HepG2 (cell line): Measurements from ENCODE around the gene TMBIM1. TPM values are rescaled to one million over a fixed set of nuclear protein-coding genes. Genes with fewer than 3 reads are reported as not detected.

Source experiments
- CBX2 ChIP-seq, 2 experiments: fragments of 200-600 bp in 1 of 2; sonication (generic); formaldehyde crosslinking in 1 of 2; IDR thresholded peaks; 2 replicates each; pipeline versions ENCODE4 v1.7.0 to v1.8.1; 2018 to 2022; ENCODE audit warnings: low read depth in 2 of 2, low read length in 1 of 2, mild to moderate bottlenecking in 1 of 2, missing genetic modification reagents in 1 of 2
- FOXJ3 ChIP-seq: sonication (generic); formaldehyde crosslinking; IDR thresholded peaks from 2 replicates; pipeline ENCODE4 v1.4.0; 2020; ENCODE audit warnings: missing genetic modification reagents, mild to moderate bottlenecking, borderline replicate concordance
- HNF4G ChIP-seq, 2 experiments: sonication (generic) in 1 of 2; formaldehyde crosslinking in 1 of 2; IDR thresholded peaks; 2 replicates each; pipeline versions ENCODE4 v1.4.0 to v1.6.1; 2011 to 2020; ENCODE audit warnings: borderline replicate concordance in 2 of 2, low read depth in 2 of 2, mild to moderate bottlenecking in 2 of 2, low read length in 1 of 2, missing genetic modification reagents in 1 of 2, moderate library complexity in 1 of 2
- HOXA3 ChIP-seq: sonication (generic); formaldehyde crosslinking; IDR thresholded peaks from 2 replicates; pipeline ENCODE4 v1.5.0; 2020; ENCODE audit warnings: missing genetic modification reagents
- RAD51 ChIP-seq: fragments of 450-650 bp; IDR thresholded peaks from 2 replicates; pipeline ENCODE4 v1.6.1; 2016; ENCODE audit warnings: borderline replicate concordance
- REL ChIP-seq: sonication (generic); formaldehyde crosslinking; conservative IDR thresholded peaks from 2 replicates; pipeline ENCODE4 v1.8.0; 2022; ENCODE audit warnings: mild to moderate bottlenecking, missing genetic modification reagents, moderate library complexity
- SALL1 ChIP-seq: sonication (generic); formaldehyde crosslinking; IDR thresholded peaks from 2 replicates; pipeline ENCODE4 v1.8.0; 2022; ENCODE audit warnings: mild to moderate bottlenecking, missing genetic modification reagents
- TEAD3 ChIP-seq: optimal IDR thresholded peaks from 2 replicates; pipeline ENCODE3; 2016; ENCODE audit warnings: borderline replicate concordance
- ZSCAN20 ChIP-seq: sonication (generic); formaldehyde crosslinking; IDR thresholded peaks from 2 replicates; pipeline ENCODE4 v1.4.0; 2020; ENCODE audit warnings: missing genetic modification reagents, mild to moderate bottlenecking, borderline replicate concordance
- ZSCAN25 ChIP-seq: sonication (generic); formaldehyde crosslinking; IDR thresholded peaks from 2 replicates; pipeline ENCODE4 v1.8.0; 2022; ENCODE audit warnings: mild to moderate bottlenecking, missing genetic modification reagents
- polyA plus RNA-seq, 8 experiments: library from polyadenylated mRNA; depleted of rRNA in 3 of 8; stranded (reverse) in 7 of 8; unstranded in 1 of 8; fragments of >200 nt; fragmentation: Illumina TruSeq in 4 of 8; extraction: Trizol in 4 of 8; gene quantifications; 2 replicates each; pipeline versions ENCODE4 v1.2.1 to v1.2.3, GENCODE V29; 2011 to 2016; ENCODE audit warnings: low read depth in 4 of 8, missing spikeins in 1 of 8, mixed read lengths in 1 of 8; ENCODE audit not compliant: insufficient read depth in 1 of 8
- total RNA-seq, 5 experiments: library from RNA; depleted of rRNA; stranded (reverse); fragments of >200 nt; fragmentation: Illumina TruSeq; extraction: Trizol; gene quantifications; 2 replicates each; pipeline ENCODE4 v1.2.3, GENCODE V29; 2016; ENCODE audit warnings: low read depth in 1 of 5
- TF ChIP-seq, protein P1 (sequence below): IDR thresholded peaks from 2 replicates; pipeline ENCODE4 v1.6.1; 2012; ENCODE audit warnings: low read length, improper control_type of control experiment
- TF ChIP-seq, protein P2 (sequence below): sonication (generic); formaldehyde crosslinking; IDR thresholded peaks from 2 replicates; pipeline ENCODE4 v1.8.1; 2023; ENCODE audit warnings: mild to moderate bottlenecking, inconsistent platforms, moderate library complexity, missing genetic modification reagents, borderline replicate concordance
- TF ChIP-seq, protein P3 (sequence below): sonication (generic); formaldehyde crosslinking; IDR thresholded peaks from 2 replicates; pipeline ENCODE4 v1.4.0; 2020; ENCODE audit warnings: missing genetic modification reagents, low read depth, mild to moderate bottlenecking, borderline replicate concordance
- TF ChIP-seq, protein P4 (sequence below): sonication (generic); formaldehyde crosslinking; IDR thresholded peaks from 2 replicates; pipeline ENCODE4 v1.4.0; 2020; ENCODE audit warnings: missing genetic modification reagents

Gene TMBIM1
- total and polyA plus RNA-seq, 2 of the 13 experiments (the other 11 are each of a cell fraction or from before 2014, with no cell fraction given) = 127 to 139 TPM

DNA sequence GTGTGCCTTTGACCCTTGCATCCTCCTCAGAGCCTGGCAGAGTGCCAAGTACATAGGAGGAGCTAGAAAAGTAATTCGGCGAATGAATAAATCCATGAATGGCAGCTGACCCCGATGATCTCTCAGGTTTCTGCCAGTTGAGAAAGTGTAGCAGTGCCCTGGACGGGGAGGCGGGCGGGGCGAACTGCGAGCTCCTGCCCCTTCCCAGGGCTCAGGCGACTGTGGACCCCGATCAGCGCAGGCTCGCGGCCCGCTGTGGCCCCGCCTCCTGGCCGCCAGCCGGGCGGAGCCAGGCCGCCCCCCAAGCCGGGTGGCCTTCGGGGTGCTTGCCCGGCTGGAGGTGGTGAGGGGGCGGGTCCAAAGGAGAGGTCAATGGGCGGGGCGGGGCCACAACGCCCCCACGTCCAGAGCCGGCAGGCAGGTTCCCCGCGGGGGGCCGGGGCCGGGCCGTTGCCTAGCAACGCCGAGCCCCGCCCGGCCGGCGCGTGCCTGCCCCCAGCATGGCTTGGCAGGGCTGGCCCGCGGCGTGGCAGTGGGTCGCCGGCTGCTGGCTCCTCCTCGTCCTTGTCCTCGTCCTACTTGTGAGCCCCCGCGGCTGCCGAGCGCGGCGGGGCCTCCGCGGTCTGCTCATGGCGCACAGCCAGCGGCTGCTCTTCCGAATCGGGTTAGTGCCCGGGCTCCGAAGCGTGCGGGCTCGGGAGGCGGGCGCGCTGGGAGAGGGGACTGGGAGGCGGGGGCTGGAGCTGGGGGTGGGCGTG lies 30.6 kb upstream of the TMBIM1 start (continued):
- TF ChIP-seq, protein P1, sequence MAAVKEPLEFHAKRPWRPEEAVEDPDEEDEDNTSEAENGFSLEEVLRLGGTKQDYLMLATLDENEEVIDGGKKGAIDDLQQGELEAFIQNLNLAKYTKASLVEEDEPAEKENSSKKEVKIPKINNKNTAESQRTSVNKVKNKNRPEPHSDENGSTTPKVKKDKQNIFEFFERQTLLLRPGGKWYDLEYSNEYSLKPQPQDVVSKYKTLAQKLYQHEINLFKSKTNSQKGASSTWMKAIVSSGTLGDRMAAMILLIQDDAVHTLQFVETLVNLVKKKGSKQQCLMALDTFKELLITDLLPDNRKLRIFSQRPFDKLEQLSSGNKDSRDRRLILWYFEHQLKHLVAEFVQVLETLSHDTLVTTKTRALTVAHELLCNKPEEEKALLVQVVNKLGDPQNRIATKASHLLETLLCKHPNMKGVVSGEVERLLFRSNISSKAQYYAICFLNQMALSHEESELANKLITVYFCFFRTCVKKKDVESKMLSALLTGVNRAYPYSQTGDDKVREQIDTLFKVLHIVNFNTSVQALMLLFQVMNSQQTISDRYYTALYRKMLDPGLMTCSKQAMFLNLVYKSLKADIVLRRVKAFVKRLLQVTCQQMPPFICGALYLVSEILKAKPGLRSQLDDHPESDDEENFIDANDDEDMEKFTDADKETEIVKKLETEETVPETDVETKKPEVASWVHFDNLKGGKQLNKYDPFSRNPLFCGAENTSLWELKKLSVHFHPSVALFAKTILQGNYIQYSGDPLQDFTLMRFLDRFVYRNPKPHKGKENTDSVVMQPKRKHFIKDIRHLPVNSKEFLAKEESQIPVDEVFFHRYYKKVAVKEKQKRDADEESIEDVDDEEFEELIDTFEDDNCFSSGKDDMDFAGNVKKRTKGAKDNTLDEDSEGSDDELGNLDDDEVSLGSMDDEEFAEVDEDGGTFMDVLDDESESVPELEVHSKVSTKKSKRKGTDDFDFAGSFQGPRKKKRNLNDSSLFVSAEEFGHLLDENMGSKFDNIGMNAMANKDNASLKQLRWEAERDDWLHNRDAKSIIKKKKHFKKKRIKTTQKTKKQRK = no peak
- TF ChIP-seq, protein P2, sequence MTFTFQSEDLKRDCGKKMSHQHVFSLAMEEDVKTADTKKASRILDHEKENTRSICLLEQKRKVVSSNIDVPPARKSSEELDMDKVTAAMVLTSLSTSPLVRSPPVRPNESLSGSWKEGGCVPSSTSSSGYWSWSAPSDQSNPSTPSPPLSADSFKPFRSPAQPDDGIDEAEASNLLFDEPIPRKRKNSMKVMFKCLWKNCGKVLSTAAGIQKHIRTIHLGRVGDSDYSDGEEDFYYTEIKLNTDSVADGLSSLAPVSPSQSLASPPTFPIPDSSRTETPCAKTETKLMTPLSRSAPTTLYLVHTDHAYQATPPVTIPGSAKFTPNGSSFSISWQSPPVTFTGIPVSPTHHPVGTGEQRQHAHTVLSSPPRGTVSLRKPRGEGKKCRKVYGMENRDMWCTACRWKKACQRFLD (CRISPR knock-in tag) = no peak
- TF ChIP-seq RAD51 (no peak), HNF4G (IDR thresholded peaks at IDR 0.05; ENCODE audit: borderline replicate concordance, low read depth, low read length) (peak; percentile 21; the same call in 1 of the 2 replicates), HNF4G (CRISPR knock-in tag; IDR thresholded peaks at IDR 0.05; ENCODE audit: borderline replicate concordance, low read depth) (peak; percentile 32; the same call in 1 of the 2 replicates), HOXA3 (CRISPR knock-in tag) (peak; percentile 17), TEAD3 (CRISPR knock-in tag) (peak; percentile 92), SALL1 (CRISPR knock-in tag) (peak; percentile 81), ZSCAN20 (CRISPR knock-in tag) (0 out of 2 replicates have a peak, but pooled peaks have one; percentile 24), ZSCAN25 (CRISPR knock-in tag) (0 out of 2 replicates have a peak, but pooled peaks have one; percentile 18), CBX2 (IDR thresholded peaks at IDR 0.05; ENCODE audit: low read depth, low read length) (no peak), CBX2 (CRISPR knock-in tag; IDR thresholded peaks at IDR 0.05; ENCODE audit: low read depth) (no peak; the same call in 1 of the 2 replicates), REL (no peak), FOXJ3 (CRISPR knock-in tag) (no peak)
- TF ChIP-seq, protein P3, sequence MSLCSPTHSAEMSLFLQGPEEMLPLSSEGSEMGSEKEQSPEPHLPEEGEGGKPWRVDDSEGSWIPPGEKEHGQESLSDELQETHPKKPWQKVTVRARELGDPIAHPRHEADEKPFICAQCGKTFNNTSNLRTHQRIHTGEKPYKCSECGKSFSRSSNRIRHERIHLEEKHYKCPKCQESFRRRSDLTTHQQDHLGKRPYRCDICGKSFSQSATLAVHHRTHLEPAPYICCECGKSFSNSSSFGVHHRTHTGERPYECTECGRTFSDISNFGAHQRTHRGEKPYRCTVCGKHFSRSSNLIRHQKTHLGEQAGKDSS = peak; percentile 28
- TF ChIP-seq, protein P4, sequence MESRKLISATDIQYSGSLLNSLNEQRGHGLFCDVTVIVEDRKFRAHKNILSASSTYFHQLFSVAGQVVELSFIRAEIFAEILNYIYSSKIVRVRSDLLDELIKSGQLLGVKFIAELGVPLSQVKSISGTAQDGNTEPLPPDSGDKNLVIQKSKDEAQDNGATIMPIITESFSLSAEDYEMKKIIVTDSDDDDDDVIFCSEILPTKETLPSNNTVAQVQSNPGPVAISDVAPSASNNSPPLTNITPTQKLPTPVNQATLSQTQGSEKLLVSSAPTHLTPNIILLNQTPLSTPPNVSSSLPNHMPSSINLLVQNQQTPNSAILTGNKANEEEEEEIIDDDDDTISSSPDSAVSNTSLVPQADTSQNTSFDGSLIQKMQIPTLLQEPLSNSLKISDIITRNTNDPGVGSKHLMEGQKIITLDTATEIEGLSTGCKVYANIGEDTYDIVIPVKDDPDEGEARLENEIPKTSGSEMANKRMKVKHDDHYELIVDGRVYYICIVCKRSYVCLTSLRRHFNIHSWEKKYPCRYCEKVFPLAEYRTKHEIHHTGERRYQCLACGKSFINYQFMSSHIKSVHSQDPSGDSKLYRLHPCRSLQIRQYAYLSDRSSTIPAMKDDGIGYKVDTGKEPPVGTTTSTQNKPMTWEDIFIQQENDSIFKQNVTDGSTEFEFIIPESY (CRISPR knock-in tag) = no peak
